K562 (cell line): ENCODE measurements around the gene TRNAU1AP. TPM values are rescaled to one million over a fixed set of nuclear protein-coding genes. Genes with fewer than 3 reads are reported as not detected.

Experiments used
- CBFA2T2 ChIP-seq: fragments of 450-650 bp; conservative IDR thresholded peaks from 2 replicates; pipeline ENCODE4 v1.6.1; 2017; ENCODE audit warnings: mild to moderate bottlenecking
- ELF1 ChIP-seq: fragments of 200-800 bp; sonication (Bioruptor generic); IDR thresholded peaks from 2 replicates; pipeline ENCODE4 v1.6.1; 2016; ENCODE audit warnings: missing genetic modification characterization, missing compliant biosample characterization
- EP300 ChIP-seq: IDR thresholded peaks from 2 replicates; pipeline ENCODE4 v1.6.1; 2012; ENCODE audit warnings: low read length, improper control_type of control experiment
- EZH2 ChIP-seq: IDR thresholded peaks from 2 replicates; pipeline ENCODE4 v1.6.1; 2012; ENCODE audit warnings: low read depth, mild to moderate bottlenecking, inconsistent platforms, low read length, borderline replicate concordance
- JUN ChIP-seq, 2 experiments: sonication (generic) in 1 of 2; formaldehyde crosslinking in 1 of 2; IDR thresholded peaks; 2 replicates each; pipeline versions ENCODE4 v1.6.1 to v1.8.0; 2012 to 2022; ENCODE audit warnings: borderline replicate concordance in 2 of 2, mild to moderate bottlenecking in 2 of 2, improper control_type of control experiment in 1 of 2, low read depth in 1 of 2, low read length in 1 of 2, missing genetic modification reagents in 1 of 2
- KLF1 ChIP-seq: fragments of 450-650 bp; IDR thresholded peaks from 2 replicates; pipeline ENCODE4 v1.6.1; 2016; ENCODE audit warnings: missing genetic modification characterization, missing compliant biosample characterization
- LCOR ChIP-seq: sonication (generic); formaldehyde crosslinking; IDR thresholded peaks from 2 replicates; pipeline ENCODE4 v1.8.0; 2022; ENCODE audit warnings: mild to moderate bottlenecking, missing genetic modification reagents
- MXI1 ChIP-seq: IDR thresholded peaks from 2 replicates; pipeline ENCODE4 v1.6.1; 2011; ENCODE audit warnings: low read depth, mild to moderate bottlenecking, improper control_type of control experiment, low read length
- POLR2G ChIP-seq: fragments of 200-400 bp; formaldehyde crosslinking; IDR thresholded peaks from 2 replicates; pipeline ENCODE4 v1.6.1; 2017; ENCODE audit warnings: low read depth, mild to moderate bottlenecking, antibody characterized with exemption, low read length, moderate library complexity
- RAD21 ChIP-seq, 2 experiments: fragments of 250-450 bp in 1 of 2; fragments of 450-650 bp in 1 of 2; sonication (Bioruptor Pico) in 1 of 2; formaldehyde crosslinking in 1 of 2; IDR thresholded peaks in 1 of 2; conservative IDR thresholded peaks in 1 of 2; 2 replicates each; pipeline versions ENCODE4 v1.4.0 to v1.8.0; 2020 to 2022; ENCODE audit warnings: mild to moderate bottlenecking in 2 of 2, moderate library complexity in 1 of 2
- SNIP1 ChIP-seq: fragments of 450-650 bp; IDR thresholded peaks from 2 replicates; pipeline ENCODE4 v1.7.1; 2017; ENCODE audit warnings: low read depth, mild to moderate bottlenecking
- SRSF7 ChIP-seq: fragments of 200-400 bp; formaldehyde crosslinking; optimal IDR thresholded peaks from 2 replicates; pipeline ENCODE3; 2017; ENCODE audit warnings: mild to moderate bottlenecking, low read depth, low read length
- U2AF2 ChIP-seq: fragments of 200-400 bp; formaldehyde crosslinking; optimal IDR thresholded peaks from 2 replicates; pipeline ENCODE3; 2017; ENCODE audit warnings: low read depth, mild to moderate bottlenecking, low read length
- ZNF3 ChIP-seq: fragments of 250-450 bp; sonication (Bioruptor Pico); IDR thresholded peaks from 2 replicates; pipeline ENCODE4 v1.5.0; 2021; ENCODE audit warnings: mild to moderate bottlenecking, moderate library complexity
- ZNF347 ChIP-seq: fragments of 450-650 bp; formaldehyde crosslinking; IDR thresholded peaks from 2 replicates; pipeline ENCODE4 v1.4.0; 2020; ENCODE audit warnings: low read depth, mild to moderate bottlenecking, moderate library complexity
- ZNF431 ChIP-seq: sonication (generic); formaldehyde crosslinking; IDR thresholded peaks from 2 replicates; pipeline ENCODE4 v1.8.0; 2022; ENCODE audit warnings: mild to moderate bottlenecking, missing genetic modification reagents
- ZNF780A ChIP-seq: fragments of 250-450 bp; sonication (Bioruptor Pico); IDR thresholded peaks from 2 replicates; pipeline ENCODE4 v1.5.0; 2021; ENCODE audit warnings: mild to moderate bottlenecking
- polyA plus RNA-seq, 8 experiments: library from polyadenylated mRNA; depleted of rRNA in 4 of 8; stranded (reverse) in 5 of 8; unstranded in 3 of 8; fragments of >200 nt; fragmentation: Nextera tagmentation in 2 of 8; fragmentation: Illumina TruSeq in 1 of 8; extraction: Ambion mirVana in 2 of 8; extraction: Trizol in 1 of 8; gene quantifications; 2 replicates each; pipeline versions ENCODE4 v1.2.1 to v1.2.3, GENCODE V29; 2011 to 2014; ENCODE audit warnings: inconsistent platforms in 1 of 8, missing spikeins in 1 of 8
- total RNA-seq, 7 experiments: library from RNA; depleted of rRNA in 6 of 7; stranded (reverse); fragments of >200 nt in 6 of 7; fragmentation: Illumina TruSeq in 2 of 7; extraction: Trizol in 2 of 7; gene quantifications; 2 replicates each; pipeline versions ENCODE4 v1.2.1 to v1.2.3, GENCODE V29; 2011 to 2021; ENCODE audit warnings: low replicate concordance in 1 of 7
- TF ChIP-seq, protein P1 (sequence below): sonication (generic); formaldehyde crosslinking; IDR thresholded peaks from 2 replicates; pipeline ENCODE4 v1.8.0; 2022; ENCODE audit warnings: missing genetic modification reagents, mild to moderate bottlenecking, moderate library complexity, borderline replicate concordance
- TF ChIP-seq, protein P2 (sequence below): sonication (generic); IDR thresholded peaks from 2 replicates; pipeline ENCODE4 v1.6.1; 2016
- TF ChIP-seq, protein P3 (sequence below): fragments of 250-450 bp; sonication (Bioruptor Pico); IDR thresholded peaks from 2 replicates; pipeline ENCODE4 v1.5.0; 2021
- TF ChIP-seq, protein P4 (sequence below): fragments of 150-350 bp; IDR thresholded peaks from 2 replicates; pipeline ENCODE4 v1.6.1; 2014; ENCODE audit warnings: low read depth, mild to moderate bottlenecking, low read length, borderline replicate concordance

The TRNAU1AP gene
- total and polyA plus RNA-seq, 9 of the 15 experiments (the other 6 are each of a cell fraction or from before 2014, with no cell fraction given): 34.9 to 110 (median 46.3) TPM

DNA sequence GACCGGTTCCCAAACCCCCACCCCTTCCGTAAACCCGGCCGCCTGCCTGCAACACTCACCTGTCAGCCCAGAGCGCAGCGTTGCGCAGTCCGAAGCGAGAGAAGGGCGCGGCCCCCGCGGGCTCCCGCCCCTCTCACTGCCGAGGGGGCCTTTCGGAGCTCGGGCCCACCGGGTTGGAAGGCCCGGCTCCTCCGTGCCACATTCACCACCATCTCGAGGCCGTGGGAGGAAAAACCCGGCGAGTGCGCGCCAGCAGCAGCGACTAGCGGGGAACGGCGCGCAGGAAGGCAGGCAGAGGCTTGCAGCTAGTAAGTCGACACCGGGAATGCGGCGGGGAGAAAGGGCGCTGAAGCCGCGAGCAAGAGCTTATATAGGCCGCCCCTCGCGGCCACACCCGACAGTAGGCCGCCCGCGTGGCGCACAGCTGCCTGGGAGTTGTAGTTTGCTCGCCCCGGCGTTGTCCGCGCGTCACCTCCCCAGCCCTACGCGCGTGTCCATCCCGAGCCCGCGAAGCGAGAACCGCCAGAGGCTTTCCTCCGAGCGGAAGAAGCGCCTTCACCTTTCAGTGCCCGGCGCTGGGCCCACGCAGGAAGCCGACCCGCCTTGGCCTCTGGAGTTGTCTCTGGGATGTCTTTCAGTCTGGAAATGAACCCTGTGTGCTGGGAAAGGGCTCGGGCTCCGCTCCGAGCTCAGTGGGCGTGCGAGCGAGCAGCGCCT lies 28.8 kb downstream of the TRNAU1AP start (continued):
- TF ChIP-seq MXI1 (peak; percentile 88), EP300 (peak; percentile 67), EZH2 (no peak), U2AF2 (no peak), SNIP1 (peak; percentile 25; the same call in 1 of the 2 replicates), ZNF431 (CRISPR knock-in tag) (no peak; the same call in 1 of the 2 replicates), KLF1 (tag) (peak; percentile 99), CBFA2T2 (0 out of 2 replicates have a peak, but pooled peaks have one; percentile 13), ZNF780A (CRISPR knock-in tag) (no peak), POLR2G (peak; percentile 100), ELF1 (tag) (no peak), ZNF3 (CRISPR knock-in tag) (no peak), ZNF347 (CRISPR knock-in tag) (no peak), SRSF7 (peak; percentile 73), JUN (IDR thresholded peaks at IDR 0.05; ENCODE audit: borderline replicate concordance, low read depth, low read length) (peak; percentile 85; the same call in 1 of the 2 replicates), JUN (CRISPR knock-in tag; IDR thresholded peaks at IDR 0.05; ENCODE audit: borderline replicate concordance) (no peak), RAD21 (CRISPR knock-in tag; conservative IDR thresholded peaks at IDR 0.05 in 1 of 2, IDR thresholded peaks at IDR 0.05 in 1 of 2) (peak in 1 of 2 experiments; percentile 21; a peak in 2 of 4 replicates), LCOR (peak; percentile 78)
- TF ChIP-seq, protein P1, sequence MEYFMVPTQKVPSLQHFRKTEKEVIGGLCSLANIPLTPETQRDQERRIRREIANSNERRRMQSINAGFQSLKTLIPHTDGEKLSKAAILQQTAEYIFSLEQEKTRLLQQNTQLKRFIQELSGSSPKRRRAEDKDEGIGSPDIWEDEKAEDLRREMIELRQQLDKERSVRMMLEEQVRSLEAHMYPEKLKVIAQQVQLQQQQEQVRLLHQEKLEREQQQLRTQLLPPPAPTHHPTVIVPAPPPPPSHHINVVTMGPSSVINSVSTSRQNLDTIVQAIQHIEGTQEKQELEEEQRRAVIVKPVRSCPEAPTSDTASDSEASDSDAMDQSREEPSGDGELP (CRISPR knock-in tag): peak; percentile 93; the same call in 1 of the 2 replicates
- TF ChIP-seq, protein P2, sequence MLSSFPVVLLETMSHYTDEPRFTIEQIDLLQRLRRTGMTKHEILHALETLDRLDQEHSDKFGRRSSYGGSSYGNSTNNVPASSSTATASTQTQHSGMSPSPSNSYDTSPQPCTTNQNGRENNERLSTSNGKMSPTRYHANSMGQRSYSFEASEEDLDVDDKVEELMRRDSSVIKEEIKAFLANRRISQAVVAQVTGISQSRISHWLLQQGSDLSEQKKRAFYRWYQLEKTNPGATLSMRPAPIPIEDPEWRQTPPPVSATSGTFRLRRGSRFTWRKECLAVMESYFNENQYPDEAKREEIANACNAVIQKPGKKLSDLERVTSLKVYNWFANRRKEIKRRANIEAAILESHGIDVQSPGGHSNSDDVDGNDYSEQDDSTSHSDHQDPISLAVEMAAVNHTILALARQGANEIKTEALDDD: no peak
- TF ChIP-seq, protein P3, sequence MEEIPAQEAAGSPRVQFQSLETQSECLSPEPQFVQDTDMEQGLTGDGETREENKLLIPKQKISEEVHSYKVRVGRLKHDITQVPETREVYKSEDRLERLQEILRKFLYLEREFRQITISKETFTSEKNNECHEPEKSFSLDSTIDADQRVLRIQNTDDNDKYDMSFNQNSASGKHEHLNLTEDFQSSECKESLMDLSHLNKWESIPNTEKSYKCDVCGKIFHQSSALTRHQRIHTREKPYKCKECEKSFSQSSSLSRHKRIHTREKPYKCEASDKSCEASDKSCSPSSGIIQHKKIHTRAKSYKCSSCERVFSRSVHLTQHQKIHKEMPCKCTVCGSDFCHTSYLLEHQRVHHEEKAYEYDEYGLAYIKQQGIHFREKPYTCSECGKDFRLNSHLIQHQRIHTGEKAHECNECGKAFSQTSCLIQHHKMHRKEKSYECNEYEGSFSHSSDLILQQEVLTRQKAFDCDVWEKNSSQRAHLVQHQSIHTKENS (CRISPR knock-in tag): no peak
- TF ChIP-seq, protein P4, sequence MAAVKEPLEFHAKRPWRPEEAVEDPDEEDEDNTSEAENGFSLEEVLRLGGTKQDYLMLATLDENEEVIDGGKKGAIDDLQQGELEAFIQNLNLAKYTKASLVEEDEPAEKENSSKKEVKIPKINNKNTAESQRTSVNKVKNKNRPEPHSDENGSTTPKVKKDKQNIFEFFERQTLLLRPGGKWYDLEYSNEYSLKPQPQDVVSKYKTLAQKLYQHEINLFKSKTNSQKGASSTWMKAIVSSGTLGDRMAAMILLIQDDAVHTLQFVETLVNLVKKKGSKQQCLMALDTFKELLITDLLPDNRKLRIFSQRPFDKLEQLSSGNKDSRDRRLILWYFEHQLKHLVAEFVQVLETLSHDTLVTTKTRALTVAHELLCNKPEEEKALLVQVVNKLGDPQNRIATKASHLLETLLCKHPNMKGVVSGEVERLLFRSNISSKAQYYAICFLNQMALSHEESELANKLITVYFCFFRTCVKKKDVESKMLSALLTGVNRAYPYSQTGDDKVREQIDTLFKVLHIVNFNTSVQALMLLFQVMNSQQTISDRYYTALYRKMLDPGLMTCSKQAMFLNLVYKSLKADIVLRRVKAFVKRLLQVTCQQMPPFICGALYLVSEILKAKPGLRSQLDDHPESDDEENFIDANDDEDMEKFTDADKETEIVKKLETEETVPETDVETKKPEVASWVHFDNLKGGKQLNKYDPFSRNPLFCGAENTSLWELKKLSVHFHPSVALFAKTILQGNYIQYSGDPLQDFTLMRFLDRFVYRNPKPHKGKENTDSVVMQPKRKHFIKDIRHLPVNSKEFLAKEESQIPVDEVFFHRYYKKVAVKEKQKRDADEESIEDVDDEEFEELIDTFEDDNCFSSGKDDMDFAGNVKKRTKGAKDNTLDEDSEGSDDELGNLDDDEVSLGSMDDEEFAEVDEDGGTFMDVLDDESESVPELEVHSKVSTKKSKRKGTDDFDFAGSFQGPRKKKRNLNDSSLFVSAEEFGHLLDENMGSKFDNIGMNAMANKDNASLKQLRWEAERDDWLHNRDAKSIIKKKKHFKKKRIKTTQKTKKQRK: 0 out of 2 replicates have a peak, but pooled peaks have one; percentile 24
